Astrocyte (in vitro differentiated cells and primary cell): Measurements from ENCODE around the gene CHGA. TPM values are rescaled to one million over a fixed set of nuclear protein-coding genes. Genes with fewer than 3 reads are reported as not detected.

Experiments used
- DNase-seq: peaks from one replicate; pipeline ENCODE4 v3.0.0-alpha.2; 2010; ENCODE audit warnings: low read depth
- FAIRE-seq: peaks from 2 replicates; lab custom pipeline; 2011; peaks lifted over from hg19 to GRCh38; lab: Jason Lieb, UNC
- H2AFZ ChIP-seq: 2 replicates; pipeline ENCODE4 v1.6.0; 2012; ENCODE audit warnings: low read depth, low read length, inconsistent platforms
- H3K27ac ChIP-seq: 2 replicates; pipeline ENCODE4 v1.5.1; 2011; ENCODE audit warnings: low read depth, low read length, inconsistent platforms
- H3K27me3 ChIP-seq: 2 replicates; pipeline ENCODE4 v1.6.0; 2011; ENCODE audit warnings: low read length, inconsistent platforms; ENCODE audit not compliant: insufficient read depth
- H3K36me3 ChIP-seq: 2 replicates; pipeline ENCODE4 v1.5.1; 2011; ENCODE audit warnings: low read length, inconsistent platforms; ENCODE audit not compliant: insufficient read depth
- H3K4me1 ChIP-seq: 2 replicates; pipeline ENCODE4 v1.5.1; 2011; ENCODE audit warnings: low read length, inconsistent platforms; ENCODE audit not compliant: insufficient read depth
- H3K4me2 ChIP-seq: 2 replicates; pipeline ENCODE4 v1.6.0; 2012; ENCODE audit warnings: low read length, inconsistent platforms
- H3K4me3 ChIP-seq: 2 replicates; pipeline ENCODE4 v1.5.1; 2011; ENCODE audit warnings: low read depth, mild to moderate bottlenecking, low read length, inconsistent platforms; ENCODE audit not compliant: insufficient read depth
- H3K79me2 ChIP-seq: 2 replicates; pipeline ENCODE4 v1.6.0; 2012; ENCODE audit warnings: mild to moderate bottlenecking, low read length, inconsistent platforms; ENCODE audit not compliant: insufficient read depth
- H3K9ac ChIP-seq: 2 replicates; pipeline ENCODE4 v1.6.0; 2012; ENCODE audit warnings: mild to moderate bottlenecking, low read length, inconsistent platforms
- H3K9me3 ChIP-seq: 2 replicates; pipeline ENCODE4 v1.5.1; 2012; ENCODE audit warnings: low read depth, mild to moderate bottlenecking, low read length, inconsistent platforms; ENCODE audit not compliant: insufficient read depth
- H4K20me1 ChIP-seq: 2 replicates; pipeline ENCODE4 v1.6.0; 2012; ENCODE audit warnings: low read length, inconsistent platforms; ENCODE audit not compliant: insufficient read depth
- H3K27ac Mint-ChIP-seq: one replicate; pipeline ENCODE4 v1.8.0; 2021; ENCODE audit warnings: mild to moderate bottlenecking, mixed read lengths; ENCODE audit not compliant: unreplicated experiment
- H3K27me3 Mint-ChIP-seq: one replicate; pipeline ENCODE4 v1.8.0; 2021; ENCODE audit warnings: low read depth, mixed read lengths; ENCODE audit not compliant: unreplicated experiment
- H3K36me3 Mint-ChIP-seq: one replicate; pipeline ENCODE4 v1.8.0; 2021; ENCODE audit warnings: low read depth, mixed read lengths; ENCODE audit not compliant: unreplicated experiment
- H3K4me1 Mint-ChIP-seq: one replicate; pipeline ENCODE4 v1.8.0; 2021; ENCODE audit warnings: low read depth, mixed read lengths; ENCODE audit not compliant: unreplicated experiment
- H3K4me3 Mint-ChIP-seq: one replicate; pipeline ENCODE4 v1.8.0; 2021; ENCODE audit warnings: mild to moderate bottlenecking, moderate library complexity, mixed read lengths; ENCODE audit not compliant: unreplicated experiment
- H3K9me3 Mint-ChIP-seq: one replicate; pipeline ENCODE4 v1.8.0; 2021; ENCODE audit warnings: mild to moderate bottlenecking, mixed read lengths; ENCODE audit not compliant: unreplicated experiment
- EZH2 ChIP-seq: IDR thresholded peaks from 2 replicates; pipeline ENCODE4 v1.6.1; 2012; ENCODE audit warnings: mild to moderate bottlenecking, low read length, inconsistent platforms; ENCODE audit not compliant: insufficient read depth
- total RNA-seq: library from RNA; stranded (reverse); gene quantifications from 2 replicates; pipeline ENCODE4 v1.2.1, GENCODE V29; 2021
- TF ChIP-seq, protein P1 (sequence below): IDR thresholded peaks from 2 replicates; pipeline ENCODE4 v1.5.1; 2011; ENCODE audit warnings: low read depth, mild to moderate bottlenecking, inconsistent platforms, low read length, moderate library complexity; ENCODE audit not compliant: insufficient read depth

The CHGA gene
- total RNA-seq, 1 donor from 2014 or later, result not detected

DNA sequence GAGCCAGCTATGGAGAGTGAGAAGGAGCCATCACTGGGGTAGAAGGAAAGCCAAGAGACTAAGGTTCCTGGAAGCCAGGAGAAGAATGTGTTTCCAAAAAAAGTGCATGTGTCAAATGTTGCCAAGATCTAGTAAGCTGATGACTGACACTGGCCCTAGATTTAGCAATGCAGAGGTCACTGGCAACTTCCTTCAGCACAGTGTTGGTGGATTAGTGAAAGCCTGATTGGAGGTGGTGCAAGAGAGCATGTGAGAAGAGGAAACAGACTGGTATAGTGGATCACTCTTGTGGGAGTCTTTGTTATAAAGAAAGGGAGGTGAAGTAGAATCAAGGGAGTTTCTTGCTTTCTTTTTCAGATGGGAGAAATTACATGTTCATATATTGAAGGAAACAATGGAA is 34.1 kb upstream of the CHGA start:
- Mint-ChIP-seq H3K27me3 (peaks cover 54% of the 10 kb centered on the region), H3K4me1 (no peaks in the 10 kb centered on the region), H3K9me3 (peaks cover 25% of the 10 kb centered on the region), H3K36me3 (no peaks in the 10 kb centered on the region), H3K4me3 (no peak overlapping the region), H3K27ac (no peak overlapping the region)
- Histone ChIP-seq H3K4me1 (no peaks in the 10 kb centered on the region), H3K4me2 (no peak overlapping the region), H3K79me2 (no peaks in the 10 kb centered on the region), H2AFZ (no peak overlapping the region), H3K27ac (no peak overlapping the region), H3K9me3 (no peaks in the 10 kb centered on the region), H3K4me3 (no peak overlapping the region), H3K36me3 (no peaks in the 10 kb centered on the region), H3K9ac (no peak overlapping the region), H4K20me1 (no peaks in the 10 kb centered on the region), H3K27me3 (peaks cover 3% of the 10 kb centered on the region)
- no peak for FAIRE-seq
- DNase-seq, result no peak
- TF ChIP-seq EZH2, result no peak
- TF ChIP-seq, protein P1, sequence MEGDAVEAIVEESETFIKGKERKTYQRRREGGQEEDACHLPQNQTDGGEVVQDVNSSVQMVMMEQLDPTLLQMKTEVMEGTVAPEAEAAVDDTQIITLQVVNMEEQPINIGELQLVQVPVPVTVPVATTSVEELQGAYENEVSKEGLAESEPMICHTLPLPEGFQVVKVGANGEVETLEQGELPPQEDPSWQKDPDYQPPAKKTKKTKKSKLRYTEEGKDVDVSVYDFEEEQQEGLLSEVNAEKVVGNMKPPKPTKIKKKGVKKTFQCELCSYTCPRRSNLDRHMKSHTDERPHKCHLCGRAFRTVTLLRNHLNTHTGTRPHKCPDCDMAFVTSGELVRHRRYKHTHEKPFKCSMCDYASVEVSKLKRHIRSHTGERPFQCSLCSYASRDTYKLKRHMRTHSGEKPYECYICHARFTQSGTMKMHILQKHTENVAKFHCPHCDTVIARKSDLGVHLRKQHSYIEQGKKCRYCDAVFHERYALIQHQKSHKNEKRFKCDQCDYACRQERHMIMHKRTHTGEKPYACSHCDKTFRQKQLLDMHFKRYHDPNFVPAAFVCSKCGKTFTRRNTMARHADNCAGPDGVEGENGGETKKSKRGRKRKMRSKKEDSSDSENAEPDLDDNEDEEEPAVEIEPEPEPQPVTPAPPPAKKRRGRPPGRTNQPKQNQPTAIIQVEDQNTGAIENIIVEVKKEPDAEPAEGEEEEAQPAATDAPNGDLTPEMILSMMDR, result no peak

DNA sequence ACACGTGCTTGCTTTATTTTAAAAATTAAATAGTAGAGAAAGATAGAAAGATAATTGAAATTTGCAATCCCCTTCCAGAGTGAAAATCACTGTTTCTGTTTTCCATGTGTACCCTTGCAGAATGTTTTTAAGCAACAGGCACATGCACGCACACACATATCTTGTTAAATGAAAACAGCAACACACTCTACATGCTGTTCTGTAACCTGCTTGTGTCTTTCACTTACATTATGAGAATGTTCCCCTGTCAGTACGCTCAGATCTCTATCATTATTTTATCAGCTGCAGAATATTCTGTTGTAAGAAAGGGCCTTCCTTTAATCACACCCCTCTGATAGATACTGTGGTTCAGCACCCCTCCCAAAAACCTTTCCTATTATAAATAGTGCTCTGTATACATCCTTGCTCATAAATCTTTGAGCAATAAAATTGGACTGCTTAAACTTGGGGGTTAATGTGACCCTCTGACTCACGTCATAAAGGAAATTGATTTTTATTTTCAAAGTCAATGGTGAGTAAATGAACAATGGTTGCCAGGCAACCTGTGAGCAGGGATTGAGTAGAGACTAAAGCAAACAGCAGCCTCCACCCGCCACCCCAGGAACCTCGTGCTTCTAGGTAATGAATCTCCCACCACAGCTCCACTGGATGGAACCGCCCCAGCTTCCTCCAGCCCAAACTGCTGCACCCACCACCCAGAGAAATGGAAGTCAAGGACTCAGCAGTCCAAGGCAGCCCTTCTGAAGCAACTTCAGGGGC is 31.9 kb upstream of the CHGA start:
- Histone ChIP-seq H3K4me2 (no peak overlapping the region), H3K4me3 (no peak overlapping the region), H3K4me1 (no peaks in the 10 kb centered on the region), H3K36me3 (no peaks in the 10 kb centered on the region), H3K79me2 (no peaks in the 10 kb centered on the region), H3K9me3 (no peaks in the 10 kb centered on the region), H3K9ac (no peak overlapping the region), H2AFZ (no peak overlapping the region), H3K27me3 (peaks cover 4% of the 10 kb centered on the region), H3K27ac (no peak overlapping the region), H4K20me1 (no peaks in the 10 kb centered on the region)
- Mint-ChIP-seq H3K36me3 (no peaks in the 10 kb centered on the region), H3K9me3 (peaks cover 24% of the 10 kb centered on the region), H3K27ac (no peak overlapping the region), H3K4me1 (no peaks in the 10 kb centered on the region), H3K4me3 (no peak overlapping the region), H3K27me3 (peaks cover 44% of the 10 kb centered on the region)
- TF ChIP-seq, protein P1, result no peak
- TF ChIP-seq EZH2, result no peak
- FAIRE-seq, result no peak
- DNase-seq, result no peak

DNA sequence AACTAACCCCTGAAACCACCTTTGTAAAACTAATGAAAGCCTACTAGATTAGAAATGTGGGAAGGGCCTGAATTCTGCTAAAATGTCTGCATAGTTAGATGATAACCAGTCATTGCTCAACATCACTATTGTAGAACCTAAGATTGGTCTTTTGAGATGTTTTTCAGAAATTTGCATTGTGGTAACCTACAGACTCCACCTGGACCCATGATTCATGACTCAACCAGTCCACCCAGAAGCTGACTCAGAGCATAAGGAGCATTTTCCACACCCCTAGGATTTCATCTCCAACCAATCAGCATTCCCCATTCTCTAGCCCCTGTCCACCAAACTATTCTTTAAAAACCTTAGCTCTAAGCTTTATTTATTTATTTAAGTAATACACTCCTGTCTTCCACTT is 30.4 kb upstream of the CHGA start:
- no peaks in the 10 kb centered on the region for H3K4me1 Mint-ChIP-seq
- peaks cover 34% of the 10 kb centered on the region for H3K27me3 Mint-ChIP-seq

More for the DNA sequence above, 30.4 kb upstream of the CHGA start:
- no peak for DNase-seq
- Mint-ChIP-seq H3K27ac (no peak overlapping the region), H3K4me3 (no peak overlapping the region), H3K36me3 (no peaks in the 10 kb centered on the region), H3K9me3 (peaks cover 24% of the 10 kb centered on the region)
- H3K27ac ChIP-seq, result no peak overlapping the region
- H3K4me2 ChIP-seq, result no peak overlapping the region
- H3K27me3 ChIP-seq, result peaks cover 4% of the 10 kb centered on the region
- FAIRE-seq, result no peak
- no peak overlapping the region for H3K9ac ChIP-seq
- H3K4me3 ChIP-seq, result no peak overlapping the region
- TF ChIP-seq EZH2, result no peak
- TF ChIP-seq, protein P1, result no peak
- H3K36me3 ChIP-seq, result no peaks in the 10 kb centered on the region
- H4K20me1 ChIP-seq, result no peaks in the 10 kb centered on the region
- H3K79me2 ChIP-seq, result no peaks in the 10 kb centered on the region
- no peaks in the 10 kb centered on the region for H3K4me1 ChIP-seq
- H3K9me3 ChIP-seq, result no peaks in the 10 kb centered on the region
- no peak overlapping the region for H2AFZ ChIP-seq
